ENCODE measurements around the gene PRSS12. TPM values are rescaled to one million over a fixed set of nuclear protein-coding genes. Genes with fewer than 3 reads are reported as not detected.
A peak's percentile ranks its signal among the peaks of the same experiment; 100 is the strongest.
"Not testable (repeated sequence)": the region's sequence is repeated elsewhere in the genome, so short reads cannot be mapped to it uniquely, and the experiment has no call there.

The PRSS12 gene, protein sequence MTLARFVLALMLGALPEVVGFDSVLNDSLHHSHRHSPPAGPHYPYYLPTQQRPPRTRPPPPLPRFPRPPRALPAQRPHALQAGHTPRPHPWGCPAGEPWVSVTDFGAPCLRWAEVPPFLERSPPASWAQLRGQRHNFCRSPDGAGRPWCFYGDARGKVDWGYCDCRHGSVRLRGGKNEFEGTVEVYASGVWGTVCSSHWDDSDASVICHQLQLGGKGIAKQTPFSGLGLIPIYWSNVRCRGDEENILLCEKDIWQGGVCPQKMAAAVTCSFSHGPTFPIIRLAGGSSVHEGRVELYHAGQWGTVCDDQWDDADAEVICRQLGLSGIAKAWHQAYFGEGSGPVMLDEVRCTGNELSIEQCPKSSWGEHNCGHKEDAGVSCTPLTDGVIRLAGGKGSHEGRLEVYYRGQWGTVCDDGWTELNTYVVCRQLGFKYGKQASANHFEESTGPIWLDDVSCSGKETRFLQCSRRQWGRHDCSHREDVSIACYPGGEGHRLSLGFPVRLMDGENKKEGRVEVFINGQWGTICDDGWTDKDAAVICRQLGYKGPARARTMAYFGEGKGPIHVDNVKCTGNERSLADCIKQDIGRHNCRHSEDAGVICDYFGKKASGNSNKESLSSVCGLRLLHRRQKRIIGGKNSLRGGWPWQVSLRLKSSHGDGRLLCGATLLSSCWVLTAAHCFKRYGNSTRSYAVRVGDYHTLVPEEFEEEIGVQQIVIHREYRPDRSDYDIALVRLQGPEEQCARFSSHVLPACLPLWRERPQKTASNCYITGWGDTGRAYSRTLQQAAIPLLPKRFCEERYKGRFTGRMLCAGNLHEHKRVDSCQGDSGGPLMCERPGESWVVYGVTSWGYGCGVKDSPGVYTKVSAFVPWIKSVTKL
- polyA plus RNA-seq (ENCODE audit: insufficient read length): 7.1 TPM
- long read RNA-seq, donor 1, full-length matches to known transcripts: 1 of 1 reads
- long read RNA-seq, donor 1, partial matches to known transcripts: 0 of 1 reads
- long read RNA-seq, donor 1, other reads (novel, unspliced or antisense): 0 of 1 reads
- long read RNA-seq, donor 2, full-length matches to known transcripts: 2 of 2 reads
- long read RNA-seq, donor 2, partial matches to known transcripts: 0 of 2 reads
- long read RNA-seq, donor 2, other reads (novel, unspliced or antisense): 0 of 2 reads
- long read RNA-seq, donor 3: 0 reads
- long read RNA-seq, donor 4: 0 reads
- long read RNA-seq, donor 5, full-length matches to known transcripts: 1 of 1 reads
- long read RNA-seq, donor 5, partial matches to known transcripts: 0 of 1 reads
- long read RNA-seq, donor 5, other reads (novel, unspliced or antisense): 0 of 1 reads
- long read RNA-seq, donor 6, full-length matches to known transcripts: 2 of 2 reads
- long read RNA-seq, donor 6, partial matches to known transcripts: 0 of 2 reads
- long read RNA-seq, donor 6, other reads (novel, unspliced or antisense): 0 of 2 reads
- long read RNA-seq, donor 7, full-length matches to known transcripts: 1 of 1 reads
- long read RNA-seq, donor 7, partial matches to known transcripts: 0 of 1 reads
- long read RNA-seq, donor 7, other reads (novel, unspliced or antisense): 0 of 1 reads
- long read RNA-seq, donor 8: 0 reads

DNA sequence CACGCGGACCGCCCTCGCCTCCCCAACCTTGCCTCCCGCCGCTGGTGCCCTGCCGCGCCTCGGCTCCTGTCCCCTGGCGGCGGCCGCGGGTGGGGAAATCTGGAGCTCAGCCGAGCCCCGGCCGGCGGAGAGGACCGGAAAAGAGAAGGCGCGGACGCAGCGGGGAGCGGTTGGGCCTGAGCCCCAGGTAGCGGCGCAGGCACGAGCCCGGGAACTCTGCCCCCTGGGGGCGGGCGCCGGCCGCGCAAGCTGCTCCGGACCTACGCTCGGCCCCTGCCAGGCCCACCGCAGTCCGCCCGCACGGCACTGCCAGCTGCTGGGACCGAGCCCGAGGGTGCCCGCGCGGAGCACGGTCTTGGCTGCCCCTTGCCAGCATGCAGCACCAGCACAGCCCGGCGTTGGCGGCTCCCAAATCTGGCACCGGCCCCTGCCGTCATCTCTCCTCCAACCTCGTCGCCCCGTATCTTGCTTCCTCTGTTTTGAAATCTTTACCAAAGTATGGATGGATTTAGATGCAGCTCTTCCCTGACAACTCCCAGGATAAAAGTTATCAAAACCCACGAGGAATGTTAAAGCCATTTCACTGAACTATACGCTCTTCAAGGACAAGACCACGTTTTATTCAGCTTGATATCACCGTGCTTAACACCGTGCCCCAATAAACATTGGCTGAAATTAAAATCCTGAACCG, at the start of gene PRSS12:
Gene PRSS12, minus strand, starts transcription at position 161 of the 691 bp plus-strand sequence. CDS start 283 bp downstream, outside the sequence.
- peak; percentile 50 for DNase-seq

DNA sequence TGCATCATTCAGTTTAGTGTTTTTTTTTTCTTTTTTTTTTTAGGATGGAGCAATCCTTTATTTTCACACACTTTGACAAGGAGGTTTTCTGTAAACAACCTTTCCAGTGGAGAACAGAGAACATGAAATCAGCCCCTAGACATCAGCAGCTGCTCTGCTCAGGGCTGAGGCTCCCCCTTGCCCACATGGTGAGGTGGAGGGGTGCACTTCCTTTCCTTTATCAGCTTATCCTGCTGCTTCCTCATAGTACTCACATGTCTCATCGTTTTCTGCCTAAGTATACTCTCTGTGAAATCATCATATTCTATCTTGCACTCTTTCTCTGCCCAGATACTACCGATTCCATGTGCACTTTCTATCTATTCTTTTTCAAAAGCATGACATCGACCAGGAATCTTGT, 47.6 kb upstream of the PRSS12 start:
- no peak for DNase-seq

DNA sequence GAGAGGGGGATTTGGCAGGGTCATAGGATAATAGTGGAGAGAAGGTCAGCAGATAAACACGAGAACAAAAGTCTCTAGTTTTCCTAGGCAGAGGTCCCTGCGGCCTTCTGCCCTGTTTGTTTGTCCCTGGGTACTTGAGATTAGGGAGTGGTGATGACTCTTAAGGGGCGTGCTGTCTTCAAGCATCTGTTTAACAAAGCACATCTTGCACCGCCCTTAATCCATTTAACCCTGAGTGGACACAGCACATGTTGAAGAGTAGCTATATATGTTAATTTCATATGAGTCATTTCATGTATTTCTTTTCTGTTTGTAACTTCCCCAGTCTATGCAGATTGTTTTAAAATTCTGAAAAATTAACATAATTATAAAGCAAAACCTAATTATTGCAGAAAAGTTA, 47.1 kb upstream of the PRSS12 start:
- DNase-seq: not testable (repeated sequence)

DNA sequence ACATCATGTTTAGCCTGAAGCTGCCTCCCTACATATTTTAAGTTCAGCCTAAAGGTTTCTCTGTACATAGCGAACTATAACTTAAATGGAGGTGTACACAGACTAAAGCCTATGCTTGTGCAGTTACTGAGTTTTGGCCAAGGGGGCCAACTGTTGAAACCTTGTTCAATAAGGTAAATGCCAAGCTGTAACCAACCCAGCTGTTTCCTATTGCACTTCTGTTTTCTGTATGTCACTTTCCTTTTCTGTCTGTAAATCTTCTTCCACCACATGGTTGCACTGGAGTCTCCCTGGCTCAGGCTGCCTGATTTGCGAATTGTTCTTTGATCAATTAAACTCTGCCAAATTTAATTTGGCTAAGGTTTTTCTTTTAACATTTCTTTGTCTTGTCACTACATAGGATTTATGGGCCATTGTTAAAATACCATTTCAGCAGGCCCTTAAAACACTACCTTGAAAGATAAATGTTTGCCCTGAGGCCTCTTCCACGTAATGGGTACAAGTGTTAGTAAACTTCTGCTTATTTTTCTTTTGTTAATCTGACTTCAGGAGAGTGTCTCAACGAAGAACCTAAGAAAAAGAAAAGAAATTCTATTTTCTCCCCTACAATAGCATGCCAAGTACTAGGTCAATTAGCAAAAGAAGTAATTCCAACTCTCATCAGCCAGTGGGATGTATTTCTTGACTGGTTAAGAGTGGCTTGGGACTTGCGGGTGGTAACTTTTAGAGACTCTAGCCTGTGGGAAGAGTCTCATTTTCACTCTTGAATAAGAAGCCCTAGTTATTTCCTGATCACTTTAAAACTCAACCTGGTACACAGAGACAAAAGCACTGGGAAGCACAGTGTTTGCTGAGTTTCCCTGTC, 45.7 kb upstream of the PRSS12 start:
- no peak for DNase-seq

DNA sequence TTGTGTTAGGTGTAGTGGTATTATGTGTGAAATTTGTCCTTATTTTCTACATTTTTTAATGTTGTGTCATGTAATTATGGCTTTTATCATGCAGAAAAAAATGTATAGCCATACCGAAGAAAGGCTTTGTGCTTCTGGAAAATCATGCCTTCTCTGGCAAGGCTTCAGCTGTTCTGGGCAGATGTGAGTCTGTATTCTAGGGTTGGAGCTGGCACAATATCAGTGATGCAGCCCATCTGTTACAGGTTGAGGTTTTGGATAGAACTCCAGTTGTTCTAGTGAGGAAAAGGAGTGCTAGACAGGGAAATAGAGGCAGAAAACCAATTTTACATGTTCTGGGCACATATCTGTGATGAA, 44.8 kb upstream of the PRSS12 start:
- no peak for DNase-seq

DNA sequence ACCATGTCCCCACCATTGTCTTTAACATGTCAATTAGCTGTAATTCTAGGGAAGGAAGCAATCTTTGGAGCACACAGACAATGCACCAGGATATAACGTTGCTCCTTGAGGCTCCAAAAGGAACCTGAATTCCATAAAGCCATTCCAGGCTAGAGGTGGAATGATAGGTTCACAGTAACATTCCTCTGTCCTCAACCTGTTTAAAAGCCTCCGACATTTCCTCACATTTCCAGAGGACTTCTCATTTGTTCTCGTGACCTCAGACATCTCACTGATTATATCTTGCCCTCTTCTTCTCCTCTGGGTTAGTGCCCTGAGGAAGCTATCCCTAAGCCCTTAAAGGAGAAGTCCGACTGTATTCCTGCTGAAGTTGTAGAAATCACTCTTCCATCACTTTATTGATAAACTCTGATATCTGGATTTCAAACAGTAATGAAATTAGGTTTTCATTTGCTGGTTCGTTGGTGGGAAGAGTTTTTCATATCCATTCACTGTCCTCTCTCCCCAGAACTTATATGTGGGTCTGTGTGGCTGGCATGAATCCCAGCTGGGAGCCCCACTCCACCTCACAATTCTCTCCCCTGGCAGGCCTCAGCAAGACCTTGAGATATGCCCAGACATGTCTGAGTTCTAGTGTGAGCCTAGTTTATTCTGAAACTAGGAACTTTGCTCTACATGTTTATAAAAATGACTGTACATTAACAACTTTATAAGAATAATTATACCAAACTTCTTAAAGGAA, 44.2 kb upstream of the PRSS12 start:
- DNase-seq: no peak

DNA sequence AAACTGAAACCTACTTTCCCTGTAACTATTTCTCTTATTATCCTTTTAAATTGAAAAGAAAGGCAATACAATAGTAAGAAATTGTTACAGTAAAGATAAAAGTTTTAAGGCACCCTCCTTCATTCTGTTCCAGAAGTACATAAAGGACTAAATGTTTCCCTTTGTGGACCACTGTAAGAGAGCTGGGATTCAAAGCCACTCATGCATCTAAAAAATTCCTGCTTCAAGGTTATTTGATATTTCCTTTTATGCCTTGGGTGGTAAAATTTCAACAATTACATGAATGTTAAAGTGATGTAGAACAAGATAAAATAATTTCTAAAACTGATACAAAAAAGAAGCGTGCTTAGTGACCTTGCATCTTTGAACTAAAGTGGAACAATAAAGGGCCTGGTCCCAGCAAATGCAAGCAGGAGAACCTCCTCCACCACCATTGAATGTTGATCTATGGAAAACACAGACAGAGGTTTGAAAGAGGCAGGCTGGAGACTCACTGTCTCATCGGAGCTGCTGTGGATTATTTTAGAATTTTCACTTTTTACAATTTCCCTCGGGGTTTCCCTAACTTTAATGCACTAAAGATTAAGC, 42.3 kb upstream of the PRSS12 start:
- no peak for DNase-seq

DNA sequence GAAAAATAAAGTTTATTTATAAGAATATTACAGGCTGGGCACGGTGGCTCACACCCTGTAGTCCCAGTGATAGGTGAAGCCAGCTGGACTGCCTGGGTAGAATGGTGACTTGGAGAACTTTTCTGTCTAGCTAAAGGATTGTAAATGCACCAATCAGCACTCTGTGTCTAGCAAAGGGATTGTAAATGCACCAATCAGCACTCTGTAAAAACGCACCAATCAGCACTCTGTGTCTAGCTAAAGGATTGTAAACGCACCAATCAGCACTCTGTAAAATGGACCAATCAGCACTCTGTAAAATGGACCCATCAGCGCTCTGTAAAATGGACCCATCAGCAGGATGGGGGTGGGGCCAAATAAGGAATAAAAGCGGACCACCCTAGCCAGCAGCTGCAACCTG, 39.7 kb upstream of the PRSS12 start:
- DNase-seq: not testable (repeated sequence)

DNA sequence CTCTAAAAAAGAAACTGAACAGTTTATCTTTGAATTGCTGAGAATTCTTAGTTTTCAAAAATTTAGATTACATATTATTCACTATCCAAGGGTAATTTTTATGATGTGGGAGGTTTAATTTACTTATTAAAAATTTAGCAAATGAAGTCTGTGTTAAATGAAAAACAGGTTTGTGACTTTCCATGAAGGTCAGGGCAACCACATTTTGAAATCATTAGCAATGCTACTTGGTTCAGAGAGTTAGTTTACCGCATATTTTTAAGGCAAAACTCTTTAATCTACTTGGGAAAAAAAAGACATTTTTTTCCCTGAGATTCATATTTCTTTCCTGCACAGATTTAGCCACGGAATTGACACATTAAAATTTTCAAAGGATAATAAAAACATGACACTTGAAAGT, 37.3 kb upstream of the PRSS12 start:
- DNase-seq: no peak

DNA sequence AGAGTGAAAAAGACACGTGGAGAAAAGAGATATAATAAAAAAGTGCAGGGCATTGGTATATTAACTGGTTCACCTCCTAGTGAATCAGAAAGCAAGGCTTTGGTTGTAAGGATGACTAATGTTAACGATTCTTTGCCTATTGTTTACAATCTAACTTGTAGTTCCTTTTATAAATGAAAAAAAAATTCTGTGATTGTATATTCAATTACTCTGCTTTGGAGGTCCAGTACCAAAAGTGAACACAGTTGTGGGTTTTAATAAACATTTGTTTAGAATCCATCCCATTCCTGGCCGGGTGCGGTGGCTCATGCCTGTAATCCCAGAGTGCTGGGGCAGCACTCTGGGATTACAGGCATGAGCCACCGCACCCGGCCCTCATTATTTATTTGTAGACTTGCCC, 36.9 kb upstream of the PRSS12 start:
- DNase-seq: no peak

DNA sequence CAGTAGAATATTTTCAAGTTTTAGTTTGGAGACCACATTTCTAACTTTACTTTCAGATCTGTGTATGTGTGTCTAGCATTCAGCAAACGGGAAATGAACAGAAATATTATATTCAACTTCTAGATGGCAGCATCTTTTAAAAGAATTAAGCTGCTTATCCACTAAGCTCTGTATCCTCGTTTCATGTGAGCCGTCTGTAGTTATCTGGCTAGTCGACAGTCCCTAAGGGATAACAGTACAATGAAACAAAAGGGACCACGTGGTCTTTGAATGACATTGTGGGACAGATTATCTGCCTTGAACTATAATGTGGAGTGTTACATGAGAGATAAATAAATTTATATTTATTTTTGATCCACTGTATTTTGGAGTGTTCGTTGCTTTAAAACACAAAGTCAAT, 35.8 kb upstream of the PRSS12 start:
- no peak for DNase-seq

DNA sequence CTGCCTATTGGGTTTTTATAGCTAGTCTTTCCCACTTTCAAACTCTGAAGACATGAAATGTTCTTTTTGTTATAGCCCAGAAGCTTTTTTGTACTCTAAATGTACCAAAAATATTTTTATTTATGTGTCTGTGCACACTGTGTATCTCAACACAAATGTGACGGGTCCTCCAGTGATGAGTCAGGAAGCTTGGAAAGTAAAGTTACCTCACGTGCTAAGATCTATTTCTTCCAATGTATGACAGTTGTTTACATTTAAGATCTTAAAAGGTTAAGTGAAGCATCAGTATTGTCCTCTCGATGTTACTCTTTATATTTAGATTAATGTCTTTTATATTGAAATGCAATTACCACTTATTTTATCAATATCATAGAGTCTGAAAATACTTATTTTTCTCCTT, 29.1 kb upstream of the PRSS12 start:
- no peak for DNase-seq

DNA sequence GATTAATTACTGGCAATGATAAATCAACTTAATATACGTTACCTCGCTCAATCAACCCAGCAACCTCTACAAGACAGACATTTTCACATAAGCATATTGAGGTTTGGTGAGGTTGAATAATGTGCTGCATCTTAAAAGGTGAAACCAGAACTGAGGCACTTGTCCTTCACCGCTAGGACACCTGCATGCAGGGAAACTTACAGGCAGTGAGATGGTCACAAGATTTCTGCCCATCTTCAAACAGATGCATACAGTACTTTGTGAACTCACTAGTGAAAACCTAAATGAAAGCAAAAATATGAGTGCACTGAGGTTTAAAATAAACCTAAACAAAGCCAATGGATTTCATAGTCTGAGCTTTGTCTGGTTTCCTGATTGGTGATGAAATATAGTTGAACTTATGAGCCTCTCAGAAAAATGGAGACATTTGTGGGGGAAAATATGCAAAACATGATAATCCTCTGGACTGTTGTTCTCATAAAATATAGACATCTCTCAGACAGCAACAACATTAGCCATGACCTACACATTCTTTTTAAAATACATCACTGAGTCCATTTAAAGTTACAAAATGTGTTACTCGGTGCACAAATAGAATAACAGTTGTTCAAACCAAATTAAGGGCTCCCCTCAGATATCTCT, 20.9 kb upstream of the PRSS12 start:
- no peak for DNase-seq

DNA sequence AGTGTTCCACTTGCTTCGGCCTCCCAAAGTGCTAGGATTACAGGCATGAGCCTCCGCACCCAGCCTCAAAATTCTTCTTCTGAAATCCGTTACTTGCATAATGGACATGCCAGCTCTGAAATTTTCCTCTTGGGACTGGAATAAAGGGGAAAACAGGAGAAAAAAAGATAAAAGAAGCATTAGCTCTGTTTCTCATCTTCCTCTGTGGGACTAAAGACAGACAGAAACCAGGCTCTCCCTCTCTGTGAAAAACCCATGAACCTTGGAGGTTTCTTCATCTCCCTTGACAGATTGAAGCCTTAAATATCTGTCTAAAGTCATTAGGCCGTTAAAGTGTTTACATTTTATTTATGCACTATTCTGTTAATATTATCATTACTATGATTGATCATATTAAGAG, 19.4 kb upstream of the PRSS12 start:
- no peak for DNase-seq

DNA sequence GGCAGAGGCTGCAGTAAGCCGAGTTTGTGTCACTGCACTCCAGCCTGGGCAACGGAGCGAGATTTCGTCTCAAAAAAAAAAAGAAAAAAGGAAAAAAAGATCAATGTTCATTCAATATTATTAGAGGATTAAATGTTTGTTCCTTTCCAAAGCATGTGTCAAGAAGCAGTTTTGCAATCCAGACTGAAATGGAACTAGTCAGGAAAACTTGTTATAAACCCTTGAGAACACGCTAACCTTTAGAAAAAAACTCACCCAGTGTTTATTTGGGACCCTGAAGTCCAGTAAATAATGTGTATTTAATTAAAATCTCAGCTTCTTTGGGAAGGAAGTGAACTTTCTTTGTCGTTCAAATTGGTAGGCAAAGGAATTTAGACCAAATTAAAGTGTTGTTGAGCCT, 16.4 kb upstream of the PRSS12 start:
- DNase-seq: no peak

DNA sequence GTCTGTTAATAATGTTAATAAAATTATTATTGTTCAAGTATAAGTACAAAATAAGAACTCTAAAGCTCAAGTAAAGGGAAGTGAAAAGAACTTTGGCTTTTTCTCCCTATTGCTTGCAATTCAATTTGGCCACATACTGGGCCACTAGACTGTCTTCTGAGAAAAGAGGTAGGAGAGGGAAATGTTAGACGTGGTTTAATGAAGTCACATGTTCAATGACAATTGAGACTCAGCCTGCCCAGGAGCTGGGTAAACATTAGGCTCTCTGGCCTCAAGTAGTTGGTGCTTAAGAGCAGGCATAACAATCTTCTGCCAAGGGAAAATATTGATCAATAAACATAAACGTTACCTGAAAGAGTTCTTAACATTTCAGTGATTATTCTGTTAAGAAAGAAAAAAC, 15.1 kb upstream of the PRSS12 start:
- no peak for DNase-seq

DNA sequence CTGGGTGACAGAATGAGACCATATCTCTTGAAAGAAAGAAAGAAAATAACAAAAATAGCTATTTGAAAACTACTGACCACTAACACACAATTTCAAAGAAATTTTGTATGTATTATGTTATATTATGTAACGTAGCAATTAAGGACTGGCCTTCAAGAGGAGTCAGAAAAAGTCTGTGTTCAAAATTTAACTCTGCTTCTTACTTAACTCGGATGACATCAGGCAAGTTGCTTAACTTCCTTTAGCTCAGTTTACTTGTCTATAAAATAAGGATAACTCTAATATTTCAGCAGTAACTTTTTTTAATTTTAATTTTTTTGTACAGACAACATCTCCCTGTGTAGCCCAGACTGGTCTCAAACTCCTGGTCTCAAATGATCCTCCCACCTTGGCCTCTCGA, 14.6 kb upstream of the PRSS12 start:
- DNase-seq: no peak

DNA sequence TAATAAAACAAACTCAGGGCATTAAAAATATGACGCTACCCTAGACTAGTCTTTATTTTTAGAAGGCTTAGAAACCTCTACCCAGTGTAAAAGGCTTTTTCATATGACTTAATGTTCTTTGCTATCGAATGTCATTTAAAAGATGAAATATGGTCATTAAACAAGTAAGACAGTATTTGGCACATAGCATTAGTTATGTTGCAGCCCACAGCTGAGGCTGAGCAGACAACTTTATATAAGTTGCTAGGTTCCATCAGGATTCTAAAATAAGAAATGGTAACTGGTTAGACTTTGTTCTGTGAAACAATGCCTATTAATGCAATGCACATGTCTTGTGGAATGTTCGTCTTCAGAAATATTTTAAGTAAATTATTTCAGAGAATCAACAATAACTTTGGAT, 10.4 kb upstream of the PRSS12 start:
- DNase-seq: no peak

DNA sequence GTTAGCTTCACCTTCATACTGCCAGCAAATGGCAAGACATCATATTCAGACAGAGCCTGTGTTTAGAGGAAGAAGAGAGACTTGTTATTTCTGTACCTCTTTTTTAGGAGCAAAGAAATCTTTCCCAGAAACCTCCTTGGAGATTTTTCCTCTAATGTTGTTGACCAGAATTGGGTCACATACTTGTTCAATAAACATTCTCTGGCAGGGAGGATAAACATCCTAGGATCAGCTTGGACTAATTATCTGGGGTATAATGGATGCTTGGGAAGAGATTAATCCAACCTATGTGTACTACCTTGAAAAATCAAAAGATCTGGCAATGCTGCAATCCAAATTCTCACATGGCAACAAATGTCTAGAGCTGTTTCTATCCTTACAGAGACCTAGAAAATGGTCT, 8.4 kb upstream of the PRSS12 start:
- no peak for DNase-seq

All from left kidney (tissue), 8 donors.